SU-DHL-6 (cell line): ENCODE measurements around the gene ATP13A2.

Experiments
- H2AFZ ChIP-seq: fragments of 200-600 bp; sonication (generic); 2 replicates; pipeline ENCODE4 v1.6.1; 2014; ENCODE audit warnings: low read depth, mild to moderate bottlenecking, moderate library complexity, mixed read lengths, antibody characterized with exemption, low read length; ENCODE audit not compliant: severe bottlenecking
- H3F3A ChIP-seq: fragments of 200-600 bp; shearing (Covaris generic); 2 replicates; pipeline ENCODE4 v1.6.0; 2016; ENCODE audit warnings: antibody characterized with exemption, mild to moderate bottlenecking; ENCODE audit not compliant: insufficient read depth
- H3K27ac ChIP-seq: fragments of 200-600 bp; sonication (generic); 2 replicates; pipeline ENCODE4 v1.5.1; 2016; ENCODE audit warnings: low read depth, mild to moderate bottlenecking, low read length, moderate library complexity, mixed read lengths
- H3K27me3 ChIP-seq: fragments of 200-600 bp; sonication (generic), shearing (Covaris generic); 2 replicates; pipeline ENCODE4 v1.6.0; 2014; ENCODE audit warnings: mild to moderate bottlenecking, low read length
- H3K36me3 ChIP-seq: fragments of 200-600 bp; sonication (generic); 2 replicates; pipeline ENCODE4 v1.6.1; 2014; ENCODE audit warnings: mild to moderate bottlenecking, low read length, mixed read lengths
- H3K4me2 ChIP-seq: fragments of 300-600, 200-600 bp; shearing (Covaris generic), sonication (generic); 2 replicates; pipeline ENCODE4 v1.6.0; 2014; ENCODE audit warnings: low read length, low read depth, mild to moderate bottlenecking; ENCODE audit not compliant: poor library complexity, severe bottlenecking
- H3K4me3 ChIP-seq: fragments of 200-600 bp; sonication (generic); 2 replicates; pipeline ENCODE4 v1.5.1; 2014; ENCODE audit warnings: antibody characterized with exemption, low read length, mild to moderate bottlenecking, mixed read lengths; ENCODE audit not compliant: insufficient read depth, poor library complexity, severe bottlenecking
- H3K79me2 ChIP-seq: fragments of 200-600 bp; sonication (generic); 2 replicates; pipeline ENCODE4 v1.6.1; 2014; ENCODE audit warnings: mild to moderate bottlenecking, low read length, moderate library complexity; ENCODE audit not compliant: insufficient read depth
- H3K9ac ChIP-seq: fragments of 200-600 bp; sonication (generic); 2 replicates; pipeline ENCODE4 v1.7.0; 2014; ENCODE audit warnings: mild to moderate bottlenecking, low read length
- H3K9me2 ChIP-seq: fragments of 200-600 bp; sonication (generic); replicated peaks from 2 replicates; pipeline ENCODE4 v1.6.1; 2014; ENCODE audit warnings: low read length; ENCODE audit not compliant: insufficient read depth
- H3K9me3 ChIP-seq: fragments of 200-600 bp; sonication (generic); 2 replicates; pipeline ENCODE4 v1.6.1; 2014; ENCODE audit warnings: low read length, mixed read lengths; ENCODE audit not compliant: insufficient read depth
- H4K20me1 ChIP-seq: fragments of 200-600 bp; sonication (generic); 2 replicates; pipeline ENCODE4 v1.6.1; 2014; ENCODE audit warnings: low read depth, mild to moderate bottlenecking, antibody characterized with exemption, low read length, moderate library complexity, mixed read lengths
- CTCF ChIP-seq: fragments of 200-600 bp; sonication (generic); IDR thresholded peaks from one replicate; pipeline ENCODE4 v1.5.1; 2017; ENCODE audit warnings: antibody characterized with exemption, mild to moderate bottlenecking, low read length, moderate library complexity; ENCODE audit not compliant: insufficient read depth, poor library complexity, severe bottlenecking
- EZH2phosphoT487 ChIP-seq: fragments of 200-600 bp; sonication (generic), shearing (Covaris generic); conservative IDR thresholded peaks from 2 replicates; pipeline ENCODE4 v1.6.1; 2018; ENCODE audit warnings: mild to moderate bottlenecking, antibody characterized with exemption, low read length, moderate library complexity, mixed read lengths

ATP13A2 gene

GRCh38 chr1:16969651-16970050 is 42.1 kb downstream of the ATP13A2 start:
- no peaks in the 10 kb centered on the region for H3K9me2 ChIP-seq
- H3K9me3 ChIP-seq = no peaks in the 10 kb centered on the region
- no peak overlapping the region for H3K4me3 ChIP-seq
- no peak overlapping the region for H3K4me2 ChIP-seq
- no peak for TF ChIP-seq EZH2phosphoT487
- TF ChIP-seq CTCF = no peak
- no peaks in the 10 kb centered on the region for H3K79me2 ChIP-seq
- H3K9ac ChIP-seq = no peak overlapping the region
- no peaks in the 10 kb centered on the region for H3K36me3 ChIP-seq
- H3K27me3 ChIP-seq = no peaks in the 10 kb centered on the region
- H3F3A ChIP-seq = no peaks in the 10 kb centered on the region
- H2AFZ ChIP-seq = no peak overlapping the region
- H4K20me1 ChIP-seq = no peaks in the 10 kb centered on the region
- no peak overlapping the region for H3K27ac ChIP-seq

GRCh38 chr1:16969057-16969611 is 42.6 kb downstream of the ATP13A2 start:
- Histone ChIP-seq H2AFZ (no peak overlapping the region), H3F3A (no peaks in the 10 kb centered on the region), H3K4me3 (no peak overlapping the region), H3K36me3 (no peaks in the 10 kb centered on the region), H3K27ac (no peak overlapping the region), H3K9me3 (no peaks in the 10 kb centered on the region), H3K4me2 (no peak overlapping the region), H3K27me3 (no peaks in the 10 kb centered on the region), H4K20me1 (no peaks in the 10 kb centered on the region), H3K9me2 (no peaks in the 10 kb centered on the region), H3K9ac (no peak overlapping the region), H3K79me2 (no peaks in the 10 kb centered on the region)
- TF ChIP-seq CTCF = no peak
- no peak for TF ChIP-seq EZH2phosphoT487

- Histone ChIP-seq H3K27ac (no peak overlapping the region), H3K4me2 (no peak overlapping the region), H3K36me3 (no peaks in the 10 kb centered on the region), H3K9me2 (no peaks in the 10 kb centered on the region), H2AFZ (no peak overlapping the region), H3F3A (no peaks in the 10 kb centered on the region), H3K79me2 (no peaks in the 10 kb centered on the region), H3K4me3 (no peak overlapping the region), H3K27me3 (no peaks in the 10 kb centered on the region), H3K9me3 (no peaks in the 10 kb centered on the region), H3K9ac (no peak overlapping the region), H4K20me1 (no peaks in the 10 kb centered on the region)
- TF ChIP-seq EZH2phosphoT487 (no peak), CTCF (no peak)
Measured at GRCh38 chr1:16968372-16968771, 43.4 kb downstream of the ATP13A2 start.
